Brain microvascular endothelial cell (primary cell): Measurements from ENCODE around the gene KDM3B.

ENCODE experiments used
- DNase-seq: peaks from one replicate; pipeline ENCODE4 v3.0.0-alpha.2; 2020
- H3K27ac ChIP-seq: fragments of 250-450 bp; sonication (Bioruptor Pico); 2 replicates; pipeline ENCODE4 v1.5.1; 2020; ENCODE audit warnings: mild to moderate bottlenecking, moderate library complexity
- H3K27me3 ChIP-seq: fragments of 250-450 bp; sonication (Bioruptor Pico); replicated peaks from 2 replicates; pipeline ENCODE4 v1.5.1; 2020; ENCODE audit warnings: mild to moderate bottlenecking
- H3K36me3 ChIP-seq: fragments of 250-450 bp; sonication (Bioruptor Pico); replicated peaks from 2 replicates; pipeline ENCODE4 v1.5.1; 2020; ENCODE audit warnings: mild to moderate bottlenecking
- H3K4me3 ChIP-seq: 2 replicates; pipeline ENCODE4 v1.5.1; 2011; ENCODE audit warnings: low read depth, mild to moderate bottlenecking, control low read depth, low read length, moderate library complexity
- in situ Hi-C: cut with HindIII; loops from 2 replicates; pipeline ENCODE4 v1.10.0; 2017; ENCODE audit warnings: low sequenced_read_pairs, low pct_ligation_motif_present
- TF ChIP-seq, protein P1 (sequence below): IDR thresholded peaks from 2 replicates; pipeline ENCODE4 v1.5.1; 2011; ENCODE audit warnings: low read depth, mild to moderate bottlenecking, moderate library complexity, low read length, control low read depth, inconsistent platforms; ENCODE audit errors: missing control alignments

The KDM3B gene

GRCh38 chr5:138461343-138462125 is 109.0 kb downstream of the KDM3B start:
- H3K27me3 ChIP-seq, result no peaks in the 10 kb centered on the region
- DNase-seq, result peak; percentile 76
- H3K36me3 ChIP-seq, result peaks cover 2% of the 10 kb centered on the region
- in situ Hi-C loops, result no loop called here
- H3K27ac ChIP-seq, result no peak overlapping the region
- no peak overlapping the region for H3K4me3 ChIP-seq
- TF ChIP-seq, protein P1, sequence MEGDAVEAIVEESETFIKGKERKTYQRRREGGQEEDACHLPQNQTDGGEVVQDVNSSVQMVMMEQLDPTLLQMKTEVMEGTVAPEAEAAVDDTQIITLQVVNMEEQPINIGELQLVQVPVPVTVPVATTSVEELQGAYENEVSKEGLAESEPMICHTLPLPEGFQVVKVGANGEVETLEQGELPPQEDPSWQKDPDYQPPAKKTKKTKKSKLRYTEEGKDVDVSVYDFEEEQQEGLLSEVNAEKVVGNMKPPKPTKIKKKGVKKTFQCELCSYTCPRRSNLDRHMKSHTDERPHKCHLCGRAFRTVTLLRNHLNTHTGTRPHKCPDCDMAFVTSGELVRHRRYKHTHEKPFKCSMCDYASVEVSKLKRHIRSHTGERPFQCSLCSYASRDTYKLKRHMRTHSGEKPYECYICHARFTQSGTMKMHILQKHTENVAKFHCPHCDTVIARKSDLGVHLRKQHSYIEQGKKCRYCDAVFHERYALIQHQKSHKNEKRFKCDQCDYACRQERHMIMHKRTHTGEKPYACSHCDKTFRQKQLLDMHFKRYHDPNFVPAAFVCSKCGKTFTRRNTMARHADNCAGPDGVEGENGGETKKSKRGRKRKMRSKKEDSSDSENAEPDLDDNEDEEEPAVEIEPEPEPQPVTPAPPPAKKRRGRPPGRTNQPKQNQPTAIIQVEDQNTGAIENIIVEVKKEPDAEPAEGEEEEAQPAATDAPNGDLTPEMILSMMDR, result no peak

DNA sequence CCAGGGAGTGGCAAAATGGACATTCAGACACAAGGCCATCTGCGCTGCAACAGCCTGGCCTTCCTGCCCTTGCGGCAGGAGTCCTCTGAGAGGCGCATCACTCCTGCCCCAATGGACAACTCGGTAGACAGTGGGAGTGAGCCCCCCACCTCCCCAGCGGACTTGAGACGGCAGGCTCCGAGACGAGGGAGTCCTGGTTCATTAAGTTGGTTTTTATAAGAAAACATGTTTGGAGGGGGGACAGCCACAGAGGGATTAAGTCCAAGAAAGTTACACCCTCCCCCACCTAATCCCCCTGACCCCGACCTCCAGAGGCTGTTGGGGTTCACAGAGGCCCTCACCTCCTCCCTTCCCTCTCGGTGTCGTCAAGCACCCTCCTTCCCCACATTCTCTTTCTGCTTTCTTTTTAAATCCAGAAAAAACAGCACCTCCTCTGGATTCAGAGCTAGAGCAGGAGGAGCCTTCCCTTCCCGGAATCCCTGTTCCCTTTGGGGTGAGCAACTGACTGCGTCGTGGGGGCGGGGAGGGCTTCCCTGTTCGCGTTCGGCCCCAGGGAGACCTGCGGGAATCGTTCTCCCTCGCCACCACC is 111.0 kb downstream of the KDM3B start:
- no peaks in the 10 kb centered on the region for H3K27me3 ChIP-seq
- H3K4me3 ChIP-seq, result peak overlapping the region; percentile 67
- H3K27ac ChIP-seq, result peak overlapping the region; percentile 91
- DNase-seq, result no peak
- TF ChIP-seq, protein P1, result peak; percentile 39
- in situ Hi-C loops, result no loop called here
- H3K36me3 ChIP-seq, result peaks cover 19% of the 10 kb centered on the region

DNA sequence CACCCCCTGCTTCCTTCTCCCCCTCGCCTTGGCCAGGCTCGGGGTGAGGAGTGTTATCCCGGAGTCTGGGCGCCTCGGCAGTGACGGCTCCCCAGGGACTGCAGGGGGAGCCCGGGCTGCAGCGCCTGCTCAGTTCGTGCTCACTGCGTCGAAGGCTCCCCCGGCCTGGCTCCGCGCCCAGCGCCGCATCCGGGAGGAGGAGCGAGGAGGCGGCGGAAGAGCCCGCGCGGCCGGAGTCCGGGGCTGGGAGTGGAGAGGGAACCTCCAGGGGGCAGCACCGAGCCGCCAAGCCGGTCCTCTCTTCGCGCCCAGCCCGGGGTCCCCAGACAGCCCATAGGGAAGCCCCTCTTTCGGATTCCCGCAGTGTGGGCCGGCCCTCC is 111.5 kb downstream of the KDM3B start:
- Histone ChIP-seq H3K27ac (peak overlapping the region; percentile 91), H3K4me3 (peak overlapping the region; percentile 95), H3K27me3 (no peaks in the 10 kb centered on the region), H3K36me3 (peaks cover 19% of the 10 kb centered on the region)
- DNase-seq, result peak; percentile 88
- in situ Hi-C loops, result no loop called here
- TF ChIP-seq, protein P1, result peak; percentile 72

- in situ Hi-C loops, result no loop called here
- H3K36me3 ChIP-seq, result peaks cover 19% of the 10 kb centered on the region
- H3K27me3 ChIP-seq, result no peaks in the 10 kb centered on the region
- peak overlapping the region; percentile 91 for H3K27ac ChIP-seq
- peak; percentile 99 for DNase-seq
- TF ChIP-seq, protein P1, result no peak
- peak overlapping the region; percentile 95 for H3K4me3 ChIP-seq
Observed at GRCh38 chr5:138464388-138465260, 112.1 kb downstream of the KDM3B start.

GRCh38 chr5:138465261-138466124 is 113.0 kb downstream of the KDM3B start, which contains the start of gene EGR1:
EGR1 (plus strand) TSS chr5:138465479; CDS start chr5:138465762, 283 bp downstream.
- Histone ChIP-seq H3K27me3 (no peaks in the 10 kb centered on the region), H3K27ac (peak within 1 kb of the TSS; percentile 91), H3K36me3 (peaks cover 19% of the 10 kb centered on the region), H3K4me3 (peak within 1 kb of the TSS; percentile 95)
- in situ Hi-C loops, result no loop called here
- TF ChIP-seq, protein P1, result peak; percentile 22
- DNase-seq, result peak; percentile 96
